Fibroblast of mammary gland (primary cell): ENCODE measurements around the gene FAM53A.
"Not testable (repeated sequence)": the region's sequence is repeated elsewhere in the genome, so short reads cannot be mapped to it uniquely, and the experiment has no call there.

Source experiments
- DNase-seq: peaks from one replicate; pipeline ENCODE4 v3.0.0-alpha.2; 2010; ENCODE audit warnings: low read depth
- H3K4me3 ChIP-seq: 2 replicates; pipeline ENCODE4 v1.5.1; 2011; ENCODE audit warnings: low read depth, mild to moderate bottlenecking, low read length, moderate library complexity; ENCODE audit not compliant: control insufficient read depth
- CTCF ChIP-seq: conservative IDR thresholded peaks from 2 replicates; pipeline ENCODE4 v1.5.1; 2011; ENCODE audit warnings: low read depth, low read length, inconsistent platforms; ENCODE audit not compliant: control insufficient read depth, insufficient read depth

Gene FAM53A

DNA sequence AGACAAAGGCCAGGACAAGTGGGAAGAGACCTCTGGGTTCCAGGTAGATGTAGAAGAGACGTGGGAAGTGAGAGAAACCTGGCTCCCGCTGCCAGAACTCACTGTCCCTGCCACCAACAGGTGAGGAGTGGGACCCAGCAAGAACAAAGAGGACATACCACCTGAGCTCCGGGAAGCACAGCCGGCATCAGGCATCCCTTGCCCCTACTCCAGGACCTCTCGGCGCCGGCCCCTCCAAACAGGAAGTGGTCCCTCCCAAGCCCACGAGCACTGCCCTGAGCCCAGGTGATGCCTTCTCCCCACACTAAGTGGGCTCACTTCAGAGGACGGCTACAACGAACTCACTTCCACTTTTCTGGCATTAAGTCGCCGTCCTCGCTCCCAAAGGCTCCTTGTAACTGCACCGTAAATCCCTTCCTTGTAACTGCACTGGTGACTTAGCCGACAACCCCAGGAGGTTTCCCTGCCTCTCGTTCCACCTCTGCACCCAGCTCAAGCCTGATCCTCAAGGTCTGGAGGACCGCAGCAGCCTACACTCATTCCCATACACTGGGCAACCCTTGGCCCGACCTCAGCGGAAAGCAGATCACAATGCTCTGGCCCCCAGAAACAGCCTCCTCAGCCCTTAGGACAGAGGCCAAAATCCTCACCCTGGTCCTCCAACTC is 8.8 kb downstream of the FAM53A start:
- no peak for TF ChIP-seq CTCF
- no peak overlapping the region for H3K4me3 ChIP-seq
- no peak for DNase-seq

GRCh38 chr4:1674682-1675081 is 9.4 kb downstream of the FAM53A start:
- no peak for TF ChIP-seq CTCF
- DNase-seq: no peak
- H3K4me3 ChIP-seq: no peak overlapping the region

- TF ChIP-seq CTCF: no peak
- no peak for DNase-seq
These were observed 10.4 kb downstream of the FAM53A start for GRCh38 chr4:1673671-1674070.

DNA sequence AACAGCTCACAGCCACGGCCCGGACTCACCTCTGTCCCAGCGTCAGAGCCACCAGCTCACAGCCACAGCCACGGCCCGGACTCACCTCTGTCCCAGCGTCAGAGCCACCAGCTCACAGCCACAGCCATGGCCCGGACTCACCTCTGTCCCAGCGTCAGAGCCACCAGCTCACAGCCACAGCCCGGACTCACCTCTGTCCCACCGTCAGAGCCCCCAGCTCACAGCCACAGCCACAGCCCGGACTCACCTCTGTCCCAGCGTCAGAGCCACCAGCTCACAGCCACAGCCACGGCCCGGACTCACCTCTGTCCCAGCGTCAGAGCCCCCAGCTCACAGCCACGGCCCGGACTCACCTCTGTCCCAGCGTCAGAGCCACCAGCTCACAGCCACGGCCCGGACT is 13.1 kb downstream of the FAM53A start:
- not testable (repeated sequence) for DNase-seq, H3K4me3 ChIP-seq

More at GRCh38 chr4:1673671-1674070, 10.4 kb downstream of the FAM53A start:
- no peak overlapping the region for H3K4me3 ChIP-seq

- TF ChIP-seq CTCF: no peak
- DNase-seq: no peak
- no peak overlapping the region for H3K4me3 ChIP-seq
These were observed 13.8 kb downstream of the FAM53A start for GRCh38 chr4:1670279-1670678.

GRCh38 chr4:1669850-1670249 is 14.3 kb downstream of the FAM53A start:
- no peak overlapping the region for H3K4me3 ChIP-seq
- TF ChIP-seq CTCF: no peak
- no peak for DNase-seq

DNA sequence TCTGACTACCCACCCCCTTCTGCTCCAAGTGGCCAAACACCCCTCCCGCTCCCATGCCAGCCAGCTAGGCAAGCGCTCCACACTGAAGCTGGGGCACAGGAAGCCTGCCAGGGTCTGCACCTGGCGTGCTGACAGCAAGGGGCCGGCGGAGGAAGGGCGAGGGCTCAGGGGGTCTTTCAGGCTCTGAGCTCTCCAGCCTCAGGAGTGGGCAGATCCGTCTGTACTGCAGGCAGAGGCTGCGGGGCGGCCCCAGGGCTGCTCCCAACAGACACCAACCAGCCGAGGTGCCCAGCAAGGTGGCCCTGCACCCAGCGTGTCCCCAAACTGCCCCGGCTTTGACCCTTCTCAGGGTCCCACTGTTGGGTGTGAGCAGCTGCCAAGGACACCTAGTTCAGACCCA is 14.8 kb downstream of the FAM53A start:
- H3K4me3 ChIP-seq: no peak overlapping the region

More for the DNA sequence above, 14.8 kb downstream of the FAM53A start:
- no peak for TF ChIP-seq CTCF
- no peak for DNase-seq
